Parathyroid adenoma (tissue), 2 donors: ENCODE data around the gene ARL8A.

Experiments
- H2AFZ ChIP-seq: fragments of 300-600 bp; sonication (generic); one replicate; pipeline ENCODE4 v1.7.0; 2017; ENCODE audit warnings: antibody characterized with exemption, mild to moderate bottlenecking
- H3K27ac ChIP-seq: fragments of 300-600 bp; sonication (generic); one replicate; pipeline ENCODE4 v1.7.0; 2017
- H3K27me3 ChIP-seq: fragments of 300-600 bp; sonication (generic); one replicate; pipeline ENCODE4 v1.7.0; 2017; ENCODE audit warnings: low read length; ENCODE audit not compliant: control insufficient read depth, insufficient read depth
- H3K36me3 ChIP-seq: fragments of 300-600 bp; sonication (generic); one replicate; pipeline ENCODE4 v1.7.0; 2017; ENCODE audit warnings: low read length; ENCODE audit not compliant: control insufficient read depth, insufficient read depth
- H3K4me1 ChIP-seq: fragments of 300-600 bp; sonication (generic); one replicate; pipeline ENCODE4 v1.7.0; 2017; ENCODE audit warnings: control low read depth
- H3K4me2 ChIP-seq: fragments of 300-600 bp; sonication (generic); one replicate; pipeline ENCODE4 v1.7.0; 2017; ENCODE audit warnings: low read length
- H3K4me3 ChIP-seq: fragments of 300-600 bp; sonication (generic); one replicate; pipeline ENCODE4 v1.7.0; 2017; ENCODE audit warnings: low read depth, low read length
- H3K79me2 ChIP-seq: fragments of 300-600 bp; sonication (generic); one replicate; pipeline ENCODE4 v1.7.0; 2017; ENCODE audit warnings: control low read depth
- H3K9ac ChIP-seq: fragments of 300-600 bp; sonication (generic); one replicate; pipeline ENCODE4 v1.7.0; 2017; ENCODE audit warnings: mild to moderate bottlenecking
- H3K9me3 ChIP-seq: fragments of 300-600 bp; sonication (generic); one replicate; pipeline ENCODE4 v1.7.0; 2017; ENCODE audit warnings: low read length; ENCODE audit not compliant: control insufficient read depth
- TF ChIP-seq, protein P1 (sequence below): fragments of 300-600 bp; sonication (generic); IDR thresholded peaks from one replicate; pipeline ENCODE4 v1.7.0; 2017; ENCODE audit warnings: antibody characterized with exemption, mild to moderate bottlenecking
- donor health status: primary hyperparathyroidism.

The ARL8A gene

DNA sequence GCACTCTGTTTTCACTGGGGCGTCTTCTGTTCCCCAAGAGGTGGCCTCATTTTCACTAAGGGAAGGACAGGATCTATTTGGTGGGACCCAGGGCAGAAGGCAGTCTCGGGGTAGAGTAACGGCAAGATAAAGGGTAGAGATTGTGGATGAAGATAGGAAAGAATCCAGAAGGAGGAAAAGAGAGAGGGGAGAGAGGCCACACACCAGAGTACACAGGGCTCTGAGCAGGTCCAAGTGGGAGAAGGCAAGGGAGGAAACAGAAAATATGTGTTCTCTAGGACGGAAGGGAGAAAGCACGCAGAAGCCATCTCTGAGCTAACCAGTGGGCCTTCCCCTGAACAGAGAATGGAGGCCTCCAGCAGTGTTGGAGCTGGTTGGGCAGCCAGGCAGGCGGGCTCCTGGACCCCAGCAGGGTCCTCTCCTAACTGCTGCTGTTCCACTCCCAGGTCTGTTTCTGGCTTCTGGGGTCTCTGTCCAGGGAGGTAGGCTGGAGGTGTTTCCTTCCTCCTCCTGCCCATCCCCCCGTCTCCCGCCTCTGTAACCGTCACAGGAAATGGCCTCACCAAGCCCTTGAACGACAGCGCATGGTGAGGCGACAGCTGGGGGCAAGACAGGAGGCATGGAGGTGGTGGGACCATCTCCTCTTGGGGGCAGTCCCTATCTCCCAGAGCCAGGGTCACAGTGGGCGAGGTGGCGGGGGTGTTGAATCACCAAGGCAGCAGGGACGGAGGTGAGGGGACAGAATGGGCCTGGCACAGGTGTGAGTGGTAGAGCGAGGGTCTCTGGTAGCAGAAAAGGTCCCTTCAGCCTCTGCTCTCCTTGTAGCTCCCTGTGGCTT is 15.2 kb upstream of the ARL8A start:
- Histone ChIP-seq H3K9ac (no peak overlapping the region), H3K4me3 (no peak overlapping the region), H3K27me3 (no peaks in the 10 kb centered on the region), H3K36me3 (no peaks in the 10 kb centered on the region), H3K9me3 (no peaks in the 10 kb centered on the region), H3K79me2 (no peaks in the 10 kb centered on the region), H2AFZ (no peak overlapping the region), H3K4me1 (peaks cover 10% of the 10 kb centered on the region), H3K4me2 (no peak overlapping the region), H3K27ac (no peak overlapping the region)
- TF ChIP-seq, protein P1, sequence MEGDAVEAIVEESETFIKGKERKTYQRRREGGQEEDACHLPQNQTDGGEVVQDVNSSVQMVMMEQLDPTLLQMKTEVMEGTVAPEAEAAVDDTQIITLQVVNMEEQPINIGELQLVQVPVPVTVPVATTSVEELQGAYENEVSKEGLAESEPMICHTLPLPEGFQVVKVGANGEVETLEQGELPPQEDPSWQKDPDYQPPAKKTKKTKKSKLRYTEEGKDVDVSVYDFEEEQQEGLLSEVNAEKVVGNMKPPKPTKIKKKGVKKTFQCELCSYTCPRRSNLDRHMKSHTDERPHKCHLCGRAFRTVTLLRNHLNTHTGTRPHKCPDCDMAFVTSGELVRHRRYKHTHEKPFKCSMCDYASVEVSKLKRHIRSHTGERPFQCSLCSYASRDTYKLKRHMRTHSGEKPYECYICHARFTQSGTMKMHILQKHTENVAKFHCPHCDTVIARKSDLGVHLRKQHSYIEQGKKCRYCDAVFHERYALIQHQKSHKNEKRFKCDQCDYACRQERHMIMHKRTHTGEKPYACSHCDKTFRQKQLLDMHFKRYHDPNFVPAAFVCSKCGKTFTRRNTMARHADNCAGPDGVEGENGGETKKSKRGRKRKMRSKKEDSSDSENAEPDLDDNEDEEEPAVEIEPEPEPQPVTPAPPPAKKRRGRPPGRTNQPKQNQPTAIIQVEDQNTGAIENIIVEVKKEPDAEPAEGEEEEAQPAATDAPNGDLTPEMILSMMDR = no peak

DNA sequence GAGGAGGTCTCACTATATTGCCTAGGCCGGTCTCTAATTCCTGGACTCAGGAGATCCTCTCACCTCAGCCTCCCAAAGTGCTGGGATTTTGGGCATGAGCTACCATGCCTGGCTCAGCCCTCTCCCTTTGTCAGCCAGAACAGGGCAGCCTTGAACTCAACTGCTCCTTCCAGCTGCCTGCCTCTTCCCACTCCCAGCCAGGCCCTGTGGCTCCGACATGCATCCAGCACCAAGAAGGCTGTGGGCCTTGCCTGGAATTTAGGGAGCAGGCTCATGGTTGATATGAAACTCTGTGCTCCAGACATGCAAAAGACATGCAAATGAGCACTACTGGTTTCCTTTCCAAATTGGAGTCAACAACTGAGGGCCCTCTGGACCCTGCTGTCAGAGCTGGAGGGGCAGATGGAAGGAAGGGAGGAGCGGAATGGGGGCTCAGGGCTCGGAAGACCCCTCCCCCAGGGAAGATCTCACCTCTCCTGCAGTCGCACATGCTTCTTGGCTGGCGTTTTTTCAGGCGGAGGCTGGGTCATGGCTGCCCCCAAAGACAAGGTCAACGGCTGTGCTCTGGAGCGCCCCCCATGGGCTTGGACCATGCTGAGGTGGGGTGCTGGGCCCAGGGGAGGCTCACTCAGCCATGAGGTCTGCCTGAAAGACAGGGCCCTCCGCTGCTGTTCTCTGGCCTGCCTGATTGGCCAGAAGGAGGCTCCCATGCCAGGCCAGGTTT is 14.4 kb upstream of the ARL8A start:
- TF ChIP-seq, protein P1 = no peak
- Histone ChIP-seq H2AFZ (no peak overlapping the region), H3K9ac (no peak overlapping the region), H3K79me2 (no peaks in the 10 kb centered on the region), H3K27ac (no peak overlapping the region), H3K9me3 (no peaks in the 10 kb centered on the region), H3K4me2 (no peak overlapping the region), H3K4me1 (peaks cover 12% of the 10 kb centered on the region), H3K4me3 (no peak overlapping the region), H3K27me3 (no peaks in the 10 kb centered on the region), H3K36me3 (no peaks in the 10 kb centered on the region)

DNA sequence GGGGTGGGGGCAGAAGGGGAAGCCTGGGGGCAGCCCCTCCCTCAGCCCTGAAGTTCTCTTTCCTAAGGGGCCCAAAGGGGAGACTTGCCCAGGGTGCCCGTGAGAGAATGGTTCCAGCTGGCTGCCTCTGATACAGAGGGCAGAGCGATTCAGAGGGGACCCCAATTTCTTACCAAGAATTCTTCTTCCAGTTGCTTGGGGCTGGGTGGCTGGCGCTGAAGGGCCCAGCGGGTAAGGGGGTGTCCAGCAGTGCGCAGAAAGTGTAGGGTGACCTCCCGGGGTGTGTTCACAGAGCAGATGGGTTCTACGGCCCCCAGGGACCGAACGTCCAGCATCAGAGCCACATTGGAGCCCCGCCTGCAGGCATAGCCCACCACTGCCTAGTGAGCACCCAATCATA is 13.4 kb upstream of the ARL8A start:
- Histone ChIP-seq H3K4me1 (peaks cover 12% of the 10 kb centered on the region), H3K36me3 (no peaks in the 10 kb centered on the region), H3K4me3 (no peak overlapping the region)

DNA sequence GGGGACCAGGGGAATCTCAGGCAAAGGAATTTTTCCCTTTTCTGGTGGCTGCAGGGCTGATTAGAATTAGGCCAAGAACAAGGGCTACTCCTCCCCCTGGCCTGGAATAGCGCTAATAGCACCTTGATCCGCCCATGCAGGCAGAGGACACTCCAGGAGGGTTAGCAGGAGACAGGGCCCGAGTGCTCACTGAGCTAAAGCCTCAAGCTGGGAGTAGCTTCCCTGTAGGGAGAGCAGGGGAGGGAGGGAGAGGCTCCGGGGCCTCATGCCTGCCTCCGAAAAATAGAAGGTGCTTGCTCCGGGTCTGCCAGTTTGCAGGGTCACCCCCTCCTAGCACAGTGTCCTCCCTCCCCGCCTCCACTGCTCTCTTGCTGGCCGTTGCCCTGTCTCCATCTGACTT is 12.1 kb upstream of the ARL8A start:
- H2AFZ ChIP-seq = no peak overlapping the region
- no peak overlapping the region for H3K4me3 ChIP-seq
- no peaks in the 10 kb centered on the region for H3K79me2 ChIP-seq
- no peak overlapping the region for H3K4me2 ChIP-seq
- peaks cover 9% of the 10 kb centered on the region for H3K4me1 ChIP-seq
- no peaks in the 10 kb centered on the region for H3K9me3 ChIP-seq
- no peak overlapping the region for H3K27ac ChIP-seq
- TF ChIP-seq, protein P1 = no peak
- no peaks in the 10 kb centered on the region for H3K36me3 ChIP-seq
- no peak overlapping the region for H3K9ac ChIP-seq
- H3K27me3 ChIP-seq = no peaks in the 10 kb centered on the region

More for the DNA sequence above, 13.4 kb upstream of the ARL8A start:
- no peaks in the 10 kb centered on the region for H3K9me3 ChIP-seq
- TF ChIP-seq, protein P1 = no peak
- no peaks in the 10 kb centered on the region for H3K27me3 ChIP-seq
- no peak overlapping the region for H3K4me2 ChIP-seq
- H3K79me2 ChIP-seq = no peaks in the 10 kb centered on the region
- no peak overlapping the region for H3K27ac ChIP-seq
- H2AFZ ChIP-seq = no peak overlapping the region
- no peak overlapping the region for H3K9ac ChIP-seq
